ENCODE measurements around the gene EPAS1. TPM values are rescaled to one million over a fixed set of nuclear protein-coding genes. Genes with fewer than 3 reads are reported as not detected.

Gene EPAS1
- total RNA-seq, 1 experiment from 2014 or later: 106 TPM

GRCh38 chr2:46361920-46362666 is 64.9 kb downstream of the EPAS1 start:
- no peak for TF ChIP-seq SIN3A (IDR thresholded peaks at IDR 0.05; ENCODE audit: borderline replicate concordance, insufficient read depth, low read depth, low read length)
- no peak for TF ChIP-seq CTCF (IDR thresholded peaks at IDR 0.05)
- TF ChIP-seq, protein P1, sequence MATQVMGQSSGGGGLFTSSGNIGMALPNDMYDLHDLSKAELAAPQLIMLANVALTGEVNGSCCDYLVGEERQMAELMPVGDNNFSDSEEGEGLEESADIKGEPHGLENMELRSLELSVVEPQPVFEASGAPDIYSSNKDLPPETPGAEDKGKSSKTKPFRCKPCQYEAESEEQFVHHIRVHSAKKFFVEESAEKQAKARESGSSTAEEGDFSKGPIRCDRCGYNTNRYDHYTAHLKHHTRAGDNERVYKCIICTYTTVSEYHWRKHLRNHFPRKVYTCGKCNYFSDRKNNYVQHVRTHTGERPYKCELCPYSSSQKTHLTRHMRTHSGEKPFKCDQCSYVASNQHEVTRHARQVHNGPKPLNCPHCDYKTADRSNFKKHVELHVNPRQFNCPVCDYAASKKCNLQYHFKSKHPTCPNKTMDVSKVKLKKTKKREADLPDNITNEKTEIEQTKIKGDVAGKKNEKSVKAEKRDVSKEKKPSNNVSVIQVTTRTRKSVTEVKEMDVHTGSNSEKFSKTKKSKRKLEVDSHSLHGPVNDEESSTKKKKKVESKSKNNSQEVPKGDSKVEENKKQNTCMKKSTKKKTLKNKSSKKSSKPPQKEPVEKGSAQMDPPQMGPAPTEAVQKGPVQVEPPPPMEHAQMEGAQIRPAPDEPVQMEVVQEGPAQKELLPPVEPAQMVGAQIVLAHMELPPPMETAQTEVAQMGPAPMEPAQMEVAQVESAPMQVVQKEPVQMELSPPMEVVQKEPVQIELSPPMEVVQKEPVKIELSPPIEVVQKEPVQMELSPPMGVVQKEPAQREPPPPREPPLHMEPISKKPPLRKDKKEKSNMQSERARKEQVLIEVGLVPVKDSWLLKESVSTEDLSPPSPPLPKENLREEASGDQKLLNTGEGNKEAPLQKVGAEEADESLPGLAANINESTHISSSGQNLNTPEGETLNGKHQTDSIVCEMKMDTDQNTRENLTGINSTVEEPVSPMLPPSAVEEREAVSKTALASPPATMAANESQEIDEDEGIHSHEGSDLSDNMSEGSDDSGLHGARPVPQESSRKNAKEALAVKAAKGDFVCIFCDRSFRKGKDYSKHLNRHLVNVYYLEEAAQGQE (IDR thresholded peaks at IDR 0.05; ENCODE audit: insufficient read depth in 1 of 2, low read depth in 2 of 2, low read length in 1 of 2): no peak
- no peak for TF ChIP-seq POLR2AphosphoS5 (IDR thresholded peaks at IDR 0.05; ENCODE audit: low read depth, low read length)
- TF ChIP-seq TCF7L2 (IDR thresholded peaks at IDR 0.05; ENCODE audit: low read depth, low read length): no peak
- in situ Hi-C loops (cut with HindIII; ENCODE audit: low pct_unique_long_range_greater_than_20kb, low sequenced_read_pairs): no loop called here
- no peak for ATAC-seq
- H3K27ac ChIP-seq (ENCODE audit: low read length): no peak overlapping the region
- no peak overlapping the region for H3K4me3 ChIP-seq (ENCODE audit: low read depth in 2 of 2, low read length in 2 of 2)
- no peaks in the 10 kb centered on the region; the same call in 1 of the 2 replicates for H3K36me3 ChIP-seq (ENCODE audit: control insufficient read depth, insufficient read depth, low read length)
- ChIA-PET CTCF (no interaction called here), POLR2A (no interaction called here)
- H3K9me3 ChIP-seq (ENCODE audit: control insufficient read depth, insufficient read depth, low read depth, low read length): no peaks in the 10 kb centered on the region
- no TSS peak for BruUV-seq (replicated peaks)
- no peaks in the 10 kb centered on the region for H3K27me3 ChIP-seq (ENCODE audit: control insufficient read depth, insufficient read depth, low read length)
- 0 out of 2 replicates have a peak, but pooled peaks cover 3% of the 10 kb centered on the region for H3K4me1 ChIP-seq (ENCODE audit: control insufficient read depth, insufficient read depth, low read length)
- intact Hi-C loops (cut with micrococcal nuclease; ENCODE audit: unreplicated experiment): loop anchor here (5.0 kb wide), 1 partner anchor 350 kb away; no protein-coding TSS in a partner anchor
- no peak for DNase-seq (ENCODE audit: low read depth, low spot score)

DNA sequence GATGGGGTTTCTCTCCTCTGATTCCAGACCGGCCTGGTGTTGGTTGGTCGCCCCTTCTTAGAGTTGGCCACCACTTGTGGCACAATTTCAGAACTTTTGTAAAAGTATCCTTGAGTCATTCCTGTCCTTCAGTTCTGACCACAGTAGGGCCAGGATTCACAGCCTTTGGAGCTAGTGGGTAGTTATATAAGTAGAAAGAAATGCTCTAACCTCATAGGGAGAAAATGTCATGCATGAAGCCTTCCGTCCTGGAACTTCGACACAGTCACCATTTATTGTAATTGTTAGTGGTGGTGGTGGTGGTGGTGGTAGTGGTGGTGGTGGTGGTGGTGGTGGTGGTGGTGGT is 65.4 kb downstream of the EPAS1 start:
- ATAC-seq (no peak), DNase-seq (ENCODE audit: low read depth, low spot score) (no peak)
- Histone ChIP-seq H3K4me3 (ENCODE audit: low read depth in 2 of 2, low read length in 2 of 2) (no peak overlapping the region), H3K27me3 (ENCODE audit: control insufficient read depth, insufficient read depth, low read length) (no peaks in the 10 kb centered on the region), H3K4me1 (ENCODE audit: control insufficient read depth, insufficient read depth, low read length) (0 out of 2 replicates have a peak, but pooled peaks cover 3% of the 10 kb centered on the region), H3K27ac (ENCODE audit: low read length) (no peak overlapping the region), H3K36me3 (ENCODE audit: control insufficient read depth, insufficient read depth, low read length) (no peaks in the 10 kb centered on the region; the same call in 1 of the 2 replicates), H3K9me3 (ENCODE audit: control insufficient read depth, insufficient read depth, low read depth, low read length) (no peaks in the 10 kb centered on the region)
- ChIA-PET POLR2A (no interaction called here), CTCF (no interaction called here)
- in situ Hi-C loops (cut with HindIII; ENCODE audit: low pct_unique_long_range_greater_than_20kb, low sequenced_read_pairs): no loop called here
- BruUV-seq (replicated peaks): no TSS peak
- intact Hi-C loops (cut with micrococcal nuclease; ENCODE audit: unreplicated experiment): loop anchor here (5.0 kb wide), 1 partner anchor 350 kb away; no protein-coding TSS in a partner anchor
- TF ChIP-seq SIN3A (IDR thresholded peaks at IDR 0.05; ENCODE audit: borderline replicate concordance, insufficient read depth, low read depth, low read length) (no peak), TCF7L2 (IDR thresholded peaks at IDR 0.05; ENCODE audit: low read depth, low read length) (no peak), POLR2AphosphoS5 (IDR thresholded peaks at IDR 0.05; ENCODE audit: low read depth, low read length) (no peak), CTCF (IDR thresholded peaks at IDR 0.05) (no peak)
- TF ChIP-seq, protein P1 (IDR thresholded peaks at IDR 0.05; ENCODE audit: insufficient read depth in 1 of 2, low read depth in 2 of 2, low read length in 1 of 2): no peak

All from Panc1 (cell line).